Vagina (tissue), 2 donors: ENCODE data around the gene CRAT. TPM values are rescaled to one million over a fixed set of nuclear protein-coding genes. Genes with fewer than 3 reads are reported as not detected.

ENCODE experiments used
- DNase-seq, 2 donors: peaks; one replicate each; pipeline ENCODE4 v3.0.0-alpha.2; 2017; ENCODE audit errors: extremely low spot score in 2 of 2
- H3K27ac ChIP-seq: fragments of 200-600 bp; sonication (generic); one replicate; pipeline ENCODE4 v1.5.1; 2019
- H3K27me3 ChIP-seq: fragments of 200-600 bp; sonication (generic); one replicate; pipeline ENCODE4 v1.5.1; 2019
- H3K36me3 ChIP-seq, 2 donors: fragments of 200-600 bp; sonication (generic); one replicate each; pipeline ENCODE4 v1.5.1; 2017 to 2019
- H3K4me1 ChIP-seq: fragments of 200-600 bp; sonication (generic); one replicate; pipeline ENCODE4 v1.5.1; 2019
- H3K4me3 ChIP-seq, 2 donors: fragments of 200-600 bp; sonication (generic); 1 replicate in 1 of 2; 2 replicates in 1 of 2; pipeline ENCODE4 v1.5.1; 2016 to 2019
- H3K9me3 ChIP-seq: fragments of 200-600 bp; sonication (generic); one replicate; pipeline ENCODE4 v1.5.1; 2019
- POLR2A ChIP-seq, 2 donors: fragments of 450-650 bp; IDR thresholded peaks; one replicate each; pipeline ENCODE4 v1.6.1; 2017; ENCODE audit warnings: antibody characterized with exemption in 2 of 2, mild to moderate bottlenecking in 2 of 2, moderate library complexity in 2 of 2
- POLR2AphosphoS5 ChIP-seq, 2 donors: sonication (generic); formaldehyde crosslinking; IDR thresholded peaks; one replicate each; pipeline ENCODE4 v1.9.0; 2017; ENCODE audit warnings: antibody characterized with exemption in 2 of 2, mild to moderate bottlenecking in 2 of 2, low read depth in 1 of 2; ENCODE audit not compliant: insufficient read depth in 1 of 2
- intact Hi-C: fragments of 100-400 bp; cut with DNase I; formaldehyde crosslinking; loops from one replicate; pipeline ENCODE4 v1.15.1; 2023
- total RNA-seq: library from RNA; depleted of rRNA; stranded (reverse); fragments of >200 nt; gene quantifications from one replicate; pipeline ENCODE4 v1.2.3, GENCODE V29; 2016
- TF ChIP-seq, protein P1 (sequence below), 3 experiments: fragments of 450-650 bp in 2 of 3; fragments of 200-600 bp in 1 of 3; sonication (generic) in 1 of 3; IDR thresholded peaks; one replicate each; pipeline ENCODE4 v1.5.1; 2017 to 2019; ENCODE audit warnings: antibody characterized with exemption in 3 of 3, mild to moderate bottlenecking in 2 of 3, moderate library complexity in 2 of 3

The CRAT gene
- total RNA-seq, 1 donor from 2014 or later, result 59.9 TPM

DNA sequence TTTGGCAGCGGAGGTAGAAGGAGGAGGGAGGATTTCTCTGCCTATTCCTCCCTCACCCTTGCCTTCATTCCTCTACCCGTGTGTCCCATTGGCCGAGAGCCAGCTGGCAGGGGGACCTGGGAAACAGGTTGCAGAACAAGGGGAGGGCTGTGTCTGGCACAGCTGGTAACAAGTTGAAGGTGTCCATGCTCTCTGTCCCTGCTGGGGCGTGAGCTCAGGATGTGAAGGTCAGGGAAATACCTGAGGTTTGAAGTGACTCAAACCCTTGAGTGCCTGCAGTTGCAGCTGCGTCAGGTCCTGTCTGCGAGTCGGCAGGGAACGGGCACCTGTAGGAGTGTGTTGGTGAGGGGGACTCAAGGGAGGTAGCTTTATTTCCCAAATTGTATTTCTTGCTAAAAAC lies 58.0 kb downstream of the CRAT start:
- no peaks in the 10 kb centered on the region for H3K4me1 ChIP-seq
- H3K4me3 ChIP-seq, result no peak overlapping the region
- intact Hi-C loops, result no loop called here
- DNase-seq, result no peak
- TF ChIP-seq POLR2AphosphoS5 (IDR thresholded peaks at IDR 0.05; ENCODE audit: insufficient read depth in 1 of 2, low read depth in 1 of 2) (no peak), POLR2A (IDR thresholded peaks at IDR 0.05) (no peak)
- TF ChIP-seq, protein P1, sequence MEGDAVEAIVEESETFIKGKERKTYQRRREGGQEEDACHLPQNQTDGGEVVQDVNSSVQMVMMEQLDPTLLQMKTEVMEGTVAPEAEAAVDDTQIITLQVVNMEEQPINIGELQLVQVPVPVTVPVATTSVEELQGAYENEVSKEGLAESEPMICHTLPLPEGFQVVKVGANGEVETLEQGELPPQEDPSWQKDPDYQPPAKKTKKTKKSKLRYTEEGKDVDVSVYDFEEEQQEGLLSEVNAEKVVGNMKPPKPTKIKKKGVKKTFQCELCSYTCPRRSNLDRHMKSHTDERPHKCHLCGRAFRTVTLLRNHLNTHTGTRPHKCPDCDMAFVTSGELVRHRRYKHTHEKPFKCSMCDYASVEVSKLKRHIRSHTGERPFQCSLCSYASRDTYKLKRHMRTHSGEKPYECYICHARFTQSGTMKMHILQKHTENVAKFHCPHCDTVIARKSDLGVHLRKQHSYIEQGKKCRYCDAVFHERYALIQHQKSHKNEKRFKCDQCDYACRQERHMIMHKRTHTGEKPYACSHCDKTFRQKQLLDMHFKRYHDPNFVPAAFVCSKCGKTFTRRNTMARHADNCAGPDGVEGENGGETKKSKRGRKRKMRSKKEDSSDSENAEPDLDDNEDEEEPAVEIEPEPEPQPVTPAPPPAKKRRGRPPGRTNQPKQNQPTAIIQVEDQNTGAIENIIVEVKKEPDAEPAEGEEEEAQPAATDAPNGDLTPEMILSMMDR (IDR thresholded peaks at IDR 0.05), result no peak
- no peaks in the 10 kb centered on the region for H3K27me3 ChIP-seq
- H3K27ac ChIP-seq, result no peak overlapping the region
- H3K9me3 ChIP-seq, result no peaks in the 10 kb centered on the region
- H3K36me3 ChIP-seq, result peaks cover 0 to 37% of the 10 kb centered on the region in 2 donors

Other genes starting within 250 kb of the CRAT start
- 11.0 TPM for gene KYAT1, start 228.8 kb downstream of the CRAT start, total RNA-seq
- gene LRRC8A, start 228.7 kb downstream of the CRAT start, total RNA-seq, result 110 TPM
- 23.6 TPM for gene PHYHD1, start 189.8 kb downstream of the CRAT start, total RNA-seq
- gene DOLK, start 163.2 kb downstream of the CRAT start, total RNA-seq, result 8.1 TPM
- gene NUP188, start 163.1 kb downstream of the CRAT start, total RNA-seq, result 69.0 TPM
- gene SH3GLB2, start 82.5 kb downstream of the CRAT start, total RNA-seq, result 86.2 TPM
- gene MIGA2, start 74.2 kb downstream of the CRAT start, total RNA-seq, result 35.1 TPM
- gene DOLPP1, start 29.7 kb downstream of the CRAT start, total RNA-seq, result 3.2 TPM
- 46.2 TPM for gene PTPA, start 622 bp upstream of the CRAT start, total RNA-seq
- gene IER5L, start 67.5 kb upstream of the CRAT start, total RNA-seq, result 34.4 TPM